Aorta (tissue), 5 donors: Measurements from ENCODE around the gene ANKRD65. TPM values are rescaled to one million over a fixed set of nuclear protein-coding genes. Genes with fewer than 3 reads are reported as not detected.
"Not testable (repeated sequence)": the region's sequence is repeated elsewhere in the genome, so short reads cannot be mapped to it uniquely, and the experiment has no call there.

Experiments used
- ATAC-seq: fragments of 200-7000 bp; cut with Tn5 transposase; one replicate; pipeline ENCODE4 v1.9.1; 2022; ENCODE audit warnings: moderate library complexity; ENCODE audit not compliant: low FRiP score
- DNase-seq, 2 donors: peaks; one replicate each; pipeline ENCODE4 v3.0.0-alpha.2; 2020
- H3K27ac ChIP-seq, 2 donors: one replicate each; pipeline ENCODE4 v1.5.1; 2013; ENCODE audit warnings: low read length in 2 of 2, mild to moderate bottlenecking in 2 of 2, moderate library complexity in 2 of 2, control low read depth in 1 of 2, inconsistent platforms in 1 of 2, low read depth in 1 of 2
- H3K27me3 ChIP-seq, 2 donors: one replicate each; pipeline ENCODE4 v1.6.1; 2013; ENCODE audit warnings: control low read depth in 1 of 2, low read length in 1 of 2, mild to moderate bottlenecking in 1 of 2, moderate library complexity in 1 of 2; ENCODE audit not compliant: insufficient read depth in 2 of 2, control insufficient read depth in 1 of 2
- H3K36me3 ChIP-seq, 2 donors: one replicate each; pipeline ENCODE4 v1.6.1; 2013; ENCODE audit warnings: control low read depth in 1 of 2, low read length in 1 of 2, mild to moderate bottlenecking in 1 of 2; ENCODE audit not compliant: insufficient read depth in 2 of 2, control insufficient read depth in 1 of 2
- H3K4me1 ChIP-seq, 2 donors: one replicate each; pipeline ENCODE4 v1.6.1; 2013; ENCODE audit warnings: low read length in 2 of 2, control low read depth in 1 of 2, mild to moderate bottlenecking in 1 of 2, moderate library complexity in 1 of 2; ENCODE audit not compliant: insufficient read depth in 2 of 2, control insufficient read depth in 1 of 2
- H3K4me3 ChIP-seq, 2 donors: one replicate each; pipeline ENCODE4 v1.5.1; 2013; ENCODE audit warnings: low read length in 2 of 2, control low read depth in 1 of 2, mild to moderate bottlenecking in 1 of 2
- H3K9me3 ChIP-seq: one replicate; pipeline ENCODE4 v1.6.1; 2013; ENCODE audit warnings: mild to moderate bottlenecking, low read length; ENCODE audit not compliant: control insufficient read depth
- WGBS, 2 donors: extraction: QIAGEN DNeasy Blood & Tissue Kit; methylation state at CpG; one replicate each; pipeline ENCODE4 v1.1.7; 2013; 5-methylcytosine and 5-hydroxymethylcytosine counted together
- intact Hi-C, 2 donors: fragments of 100-400 bp; cut with DNase I; formaldehyde crosslinking; loops; one replicate each; pipeline versions ENCODE4 v1.14.2 to v1.15.0; 2022
- polyA plus RNA-seq, 2 donors: library from polyadenylated mRNA; stranded (reverse); fragments of 200-250 nt; gene quantifications; one replicate each; pipeline ENCODE4 v1.2.3, GENCODE V29; 2013
- total RNA-seq, 2 donors: library from RNA; stranded (reverse); fragmentation: NEBNext Ultra II Directional; extraction: Animal tissue kit (Norgen Biotek cat#: 25700); gene quantifications; one replicate each; pipeline ENCODE4 v1.2.1, GENCODE V29; 2021
- donor health status: healthy with polysubstance abuse.
- donor health status: Bipolar disorder and iron deficiency.
- donor health status: DM: no; HTN: no; CAD: no.
- donor health status: DM: no; HTN: no; CAD: no.
- donor health status: DM: yes; HTN: yes; CAD: no.

The ANKRD65 gene
- total and polyA plus RNA-seq, 4 donors: 0.13 to 6.9 (median 1.5) TPM; not detected in 1

DNA sequence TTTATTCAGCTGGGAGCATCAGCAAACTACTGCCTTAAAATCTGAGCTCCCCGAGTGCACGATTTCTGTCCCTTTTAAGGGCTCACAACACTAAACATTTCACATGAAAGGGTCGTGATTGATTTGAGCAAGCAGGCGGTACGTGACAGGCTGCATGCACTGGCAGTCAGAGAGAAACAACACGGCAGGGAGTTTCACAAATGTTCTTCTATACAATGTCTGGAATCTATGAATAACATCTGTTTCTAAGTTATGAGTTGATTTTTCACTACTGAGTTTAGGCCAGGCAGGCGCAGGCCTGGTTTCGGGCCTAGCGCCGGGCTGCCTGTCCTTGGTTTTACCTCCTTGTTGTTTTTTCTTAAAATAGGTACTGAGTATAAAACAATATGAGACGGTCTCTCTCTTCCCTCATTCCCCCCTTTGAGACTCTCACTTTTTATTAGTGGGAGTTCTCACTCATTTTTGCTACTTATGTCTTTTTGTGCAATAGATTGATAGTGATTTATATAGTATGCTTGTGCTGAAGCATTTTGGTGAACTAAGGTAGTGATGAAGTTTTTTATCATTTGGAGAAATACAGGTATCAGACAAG is 8.7 kb downstream of the ANKRD65 start:
- ATAC-seq, DNase-seq, intact Hi-C loops, H3K27me3 ChIP-seq, H3K9me3 ChIP-seq, H3K4me3 ChIP-seq, H3K36me3 ChIP-seq, H3K27ac ChIP-seq, H3K4me1 ChIP-seq: not testable (repeated sequence)
- 88 to 92% methylated on average over 11 of the region's 11 CpGs for WGBS, 2 donors

DNA sequence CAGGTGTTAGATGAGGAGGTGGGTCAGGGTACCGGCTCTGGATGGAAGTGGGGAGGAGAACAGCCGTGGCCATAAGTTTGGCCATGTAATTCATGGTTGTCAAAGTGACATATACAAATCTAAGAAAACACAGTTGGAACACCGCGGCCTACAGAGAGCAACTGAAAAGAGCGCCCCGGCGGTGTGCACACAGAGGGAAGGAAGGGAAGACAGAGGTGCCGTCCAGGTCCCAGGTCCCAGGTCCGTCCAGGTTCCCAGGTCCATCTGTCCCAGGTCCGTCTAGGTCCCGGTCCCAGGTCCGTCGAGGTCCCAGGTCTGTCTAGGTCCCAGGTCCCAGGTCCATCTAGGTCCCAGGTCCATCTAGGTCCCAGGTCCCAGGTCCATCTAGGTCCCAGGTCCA is 9.4 kb downstream of the ANKRD65 start:
- H3K36me3 ChIP-seq: no peaks in the 10 kb centered on the region
- intact Hi-C loops: no loop called here
- no peak overlapping the region for H3K4me3 ChIP-seq
- WGBS, 2 donors: 92 to 96% methylated on average over 11 to 13 of the region's 13 CpGs
- no peaks in the 10 kb centered on the region for H3K4me1 ChIP-seq
- no peak overlapping the region for H3K27ac ChIP-seq
- H3K27me3 ChIP-seq: no peaks in the 10 kb centered on the region
- ATAC-seq (no peak), DNase-seq (no peak)
- no peaks in the 10 kb centered on the region for H3K9me3 ChIP-seq

DNA sequence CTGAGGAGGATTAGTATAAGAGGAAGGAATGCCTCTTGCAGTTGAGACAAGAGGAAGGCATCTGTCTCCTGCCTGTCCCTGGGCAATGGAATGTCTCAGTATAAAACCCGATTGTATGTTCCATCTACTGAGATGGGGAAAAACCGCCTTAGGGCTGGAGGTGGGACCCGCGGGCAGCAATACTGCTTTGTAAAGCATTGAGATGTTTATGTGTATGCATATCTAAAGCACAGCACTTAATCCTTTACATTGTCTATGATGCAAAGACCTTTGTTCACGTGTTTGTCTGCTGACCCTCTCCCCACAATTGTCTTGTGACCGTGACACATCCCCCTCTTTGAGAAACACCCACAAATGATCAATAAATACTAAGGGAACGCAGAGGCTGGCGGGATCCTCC is 10.8 kb downstream of the ANKRD65 start:
- intact Hi-C loops, H3K4me1 ChIP-seq, H3K36me3 ChIP-seq, H3K27me3 ChIP-seq, H3K9me3 ChIP-seq, H3K4me3 ChIP-seq, ATAC-seq, H3K27ac ChIP-seq, DNase-seq: not testable (repeated sequence)
- 52 to 55% methylated on average over 8 of the region's 8 CpGs for WGBS, 2 donors

DNA sequence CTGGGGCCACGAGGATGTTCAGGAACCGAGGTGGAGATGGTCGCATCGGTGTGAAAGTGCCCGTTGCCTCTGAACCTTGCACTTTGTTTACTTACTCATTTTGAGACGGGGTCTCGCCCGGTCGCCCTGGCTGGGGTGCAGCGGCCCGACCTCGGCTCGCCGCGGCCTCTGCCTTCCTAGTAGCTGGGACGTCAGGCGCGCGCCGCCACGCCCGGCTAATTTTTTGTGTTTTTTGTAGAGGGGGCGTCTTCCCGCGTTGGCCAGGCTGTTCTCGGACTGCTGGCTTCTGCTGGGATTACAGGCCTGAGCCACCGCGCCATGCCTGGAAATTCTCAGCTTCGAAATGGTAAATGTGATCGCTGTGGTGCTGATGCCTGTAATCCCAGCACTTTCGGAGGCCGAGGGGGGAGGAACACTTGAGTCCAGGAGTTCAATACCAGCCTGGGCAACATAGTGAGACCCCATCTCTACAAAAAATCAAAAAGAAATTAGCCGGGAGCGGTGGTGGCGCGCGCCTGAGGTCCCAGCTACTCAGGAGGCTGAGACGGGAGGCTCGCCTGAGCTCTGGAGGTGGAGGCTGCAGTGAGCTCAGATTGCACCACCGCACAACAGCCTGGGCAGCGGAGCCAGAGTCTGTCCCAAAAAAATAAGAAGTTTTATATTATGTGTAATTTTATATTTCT is 13.3 kb downstream of the ANKRD65 start:
- H3K4me3 ChIP-seq: peak overlapping the region; percentile 64 to 89
- ATAC-seq (peak; percentile 16), DNase-seq (no peak)
- H3K36me3 ChIP-seq: no peaks in the 10 kb centered on the region
- intact Hi-C loops: no loop called here
- H3K27ac ChIP-seq: no peak overlapping the region
- no peaks in the 10 kb centered on the region for H3K4me1 ChIP-seq
- H3K27me3 ChIP-seq: no peaks in the 10 kb centered on the region
- no peaks in the 10 kb centered on the region for H3K9me3 ChIP-seq
- 8% methylated on average over 41 of the region's 41 CpGs for WGBS, 2 donors

- H3K27me3 ChIP-seq: no peaks in the 10 kb centered on the region
- no peaks in the 10 kb centered on the region for H3K4me1 ChIP-seq
- peak; percentile 97 to 99 for DNase-seq
- no peak within 1 kb of the TSS for H3K27ac ChIP-seq
- no peaks in the 10 kb centered on the region for H3K9me3 ChIP-seq
- intact Hi-C loops: no loop called here
- peak within 1 kb of the TSS; percentile 64 to 89 for H3K4me3 ChIP-seq
- no peaks in the 10 kb centered on the region for H3K36me3 ChIP-seq
- peak; percentile 97 for ATAC-seq
- 1% methylated on average over 89 to 98 of the region's 98 CpGs for WGBS, 2 donors
These were observed 14.0 kb downstream of the ANKRD65 start, which contains the start of gene MRPL20 for GRCh38 chr1:1406821-1407635. TSS of gene MRPL20 (minus strand) at chr1:1407293. CDS start at chr1:1407217, 76 bp downstream.

DNA sequence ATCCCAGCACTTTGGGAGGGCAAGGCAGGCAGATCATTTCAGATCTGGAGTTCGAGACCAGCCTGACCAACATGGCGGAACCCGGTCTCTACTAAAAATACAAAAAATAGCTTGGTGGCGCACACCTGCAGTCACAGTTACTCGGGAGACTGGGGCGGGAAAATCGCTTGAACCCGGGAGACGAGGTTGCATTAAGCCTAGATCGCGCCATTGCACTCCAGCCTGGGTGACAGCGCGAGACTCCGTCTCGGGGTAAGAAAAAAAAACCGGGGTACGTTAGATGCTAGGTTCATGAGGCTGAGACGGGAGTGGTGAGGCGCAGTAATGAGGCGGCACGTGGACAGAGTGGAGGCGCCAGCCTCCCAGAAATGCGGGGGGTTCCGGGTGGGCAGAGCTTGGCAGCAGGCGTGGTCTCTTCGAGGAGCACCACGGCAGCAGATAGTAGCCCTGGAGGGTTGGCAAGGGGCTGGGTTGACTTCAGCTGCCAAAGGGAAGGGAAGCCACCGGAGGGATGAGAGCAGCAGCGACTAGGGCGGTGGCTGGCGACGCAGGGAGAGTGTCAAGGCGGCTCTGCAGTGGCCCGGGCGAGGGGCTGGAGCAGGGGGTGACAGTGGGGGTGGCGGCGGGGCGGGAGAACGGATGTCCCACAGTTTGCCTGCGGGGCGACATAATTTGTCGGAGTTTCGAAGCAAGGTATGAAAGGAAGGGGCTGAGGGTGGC is 14.8 kb downstream of the ANKRD65 start:
- DNase-seq: no peak
- intact Hi-C loops: no loop called here
- Histone ChIP-seq H3K4me3 (peak overlapping the region; percentile 61 to 78), H3K27ac (no peak overlapping the region), H3K9me3 (no peaks in the 10 kb centered on the region), H3K27me3 (no peaks in the 10 kb centered on the region), H3K36me3 (no peaks in the 10 kb centered on the region), H3K4me1 (no peaks in the 10 kb centered on the region)
- ATAC-seq: no peak
- WGBS, 2 donors: 39 to 42% methylated on average over 43 of the region's 43 CpGs

- DNase-seq (no peak), ATAC-seq (no peak)
- Histone ChIP-seq H3K27me3 (no peaks in the 10 kb centered on the region), H3K9me3 (no peaks in the 10 kb centered on the region), H3K4me3 (no peak overlapping the region), H3K27ac (no peak overlapping the region), H3K4me1 (no peaks in the 10 kb centered on the region), H3K36me3 (no peaks in the 10 kb centered on the region)
- intact Hi-C loops: no loop called here
- whole genome bisulfite sequencing, 2 donors: 73 to 79% methylated on average over 7 of the region's 7 CpGs
These were observed 17.4 kb downstream of the ANKRD65 start for GRCh38 chr1:1403653-1404052.

DNA sequence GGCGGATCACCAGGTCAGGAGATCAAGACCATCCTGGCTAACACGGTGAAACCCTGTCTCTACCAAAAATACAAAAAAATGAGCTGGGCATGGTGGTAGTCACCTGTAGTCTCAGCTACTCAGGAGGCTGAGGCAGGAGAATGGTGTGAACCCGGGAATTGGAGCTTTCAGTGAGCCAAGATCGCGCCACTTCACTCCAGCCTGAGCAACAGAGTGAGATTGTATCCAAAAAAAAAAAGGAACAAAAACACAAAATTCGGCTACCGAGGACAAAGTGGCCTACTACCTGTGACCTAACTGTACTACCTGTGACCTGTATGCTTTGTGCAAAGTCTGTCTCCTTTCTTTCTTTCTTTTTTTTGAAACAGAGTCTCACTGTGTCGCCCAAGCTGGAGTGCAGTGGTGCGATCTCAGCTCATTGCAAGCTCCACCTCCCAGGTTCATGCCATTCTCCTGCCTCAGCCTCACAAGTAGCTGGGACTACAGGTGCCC is 18.1 kb downstream of the ANKRD65 start:
- H3K4me1 ChIP-seq, H3K9me3 ChIP-seq, H3K36me3 ChIP-seq, ATAC-seq, DNase-seq, intact Hi-C loops, H3K4me3 ChIP-seq, H3K27me3 ChIP-seq, H3K27ac ChIP-seq: not testable (repeated sequence)
- WGBS, 2 donors: 83 to 84% methylated on average over 9 of the region's 9 CpGs
